HCT116 (cell line): ENCODE measurements around the gene OGG1. TPM values are rescaled to one million over a fixed set of nuclear protein-coding genes. Genes with fewer than 3 reads are reported as not detected.

Experiments used
- ATAC-seq: fragments of 200-7000 bp; cut with Tn5 transposase; 2 replicates; pipeline ENCODE4 v1.9.1; 2020; ENCODE audit warnings: mild to moderate bottlenecking, moderate library complexity
- BruUV-seq: library from RNA; stranded (reverse); fragments of 400-500 nt; replicated peaks from 2 replicates; lab custom pipeline; 2021; lab: Mats Ljungman, UMichigan
- CTCF ChIA-PET: fragments of 300-600 bp; sonication (Branson Sonifier 250); formaldehyde crosslinking; loops from one replicate; lab custom pipeline; 2021; ENCODE audit warnings: antibody characterized with exemption; lab: Charles Lee
- POLR2A ChIA-PET: fragments of 300-600, 350-600 bp; sonication (Branson Sonifier 250); formaldehyde crosslinking; loops from one replicate; lab custom pipeline; 2021; ENCODE audit warnings: antibody characterized with exemption; lab: Charles Lee
- RAD21 ChIA-PET, 2 experiments: fragments of 300-600 bp; sonication (Branson Sonifier 250); formaldehyde crosslinking; loops; one replicate each; lab custom pipeline; 2023; ENCODE audit warnings: low total read pairs in 2 of 2; ENCODE audit not compliant: uncharacterized antibody in 2 of 2, unreplicated experiment in 2 of 2, low non-redundant PET in 1 of 2; lab: Charles Lee
- DNase-seq: peaks from one replicate; pipeline ENCODE4 v3.0.0-alpha.2; 2010; ENCODE audit warnings: low read depth, low spot score
- H2AFZ ChIP-seq: fragments of 200-600 bp; shearing (Covaris generic), sonication (generic); 2 replicates; pipeline ENCODE4 v1.6.1; 2017; ENCODE audit warnings: low read depth, mixed run types, mixed read lengths, antibody characterized with exemption, low read length; ENCODE audit not compliant: poor library complexity, severe bottlenecking
- H3K27ac ChIP-seq: 2 replicates; pipeline ENCODE4 v1.5.1; 2012; ENCODE audit warnings: low read depth, low read length
- H3K27me3 ChIP-seq: fragments of 200-600 bp; sonication (generic); 2 replicates; pipeline ENCODE4 v1.6.1; 2016; ENCODE audit warnings: mixed run types, low read length, mixed read lengths; ENCODE audit not compliant: insufficient read depth
- H3K36me3 ChIP-seq, 2 experiments: fragments of 200-500 bp in 1 of 2; fragments of 200-600 bp in 1 of 2; sonication (Bioruptor generic) in 1 of 2; sonication (generic) in 1 of 2; 2 replicates each; pipeline versions ENCODE4 v1.5.1 to v1.6.1; 2014 to 2016; ENCODE audit warnings: low read length in 2 of 2, inconsistent platforms in 1 of 2, mixed read lengths in 1 of 2, mixed run types in 1 of 2; ENCODE audit not compliant: insufficient read depth in 2 of 2, control insufficient read depth in 1 of 2
- H3K4me1 ChIP-seq, 2 experiments: fragments of 200-600 bp in 1 of 2; sonication (generic) in 1 of 2; 2 replicates each; pipeline versions ENCODE4 v1.5.1 to v1.6.1; 2012 to 2017; ENCODE audit warnings: low read length in 2 of 2, inconsistent platforms in 1 of 2, mild to moderate bottlenecking in 1 of 2, mixed read lengths in 1 of 2, mixed run types in 1 of 2, moderate library complexity in 1 of 2; ENCODE audit not compliant: insufficient read depth in 2 of 2, control insufficient read depth in 1 of 2
- H3K4me2 ChIP-seq: fragments of 200-600 bp; sonication (generic); 2 replicates; pipeline ENCODE4 v1.6.1; 2017; ENCODE audit warnings: mixed run types, low read length, mixed read lengths
- H3K4me3 ChIP-seq, 2 experiments: fragments of 200-600 bp in 1 of 2; sonication (generic) in 1 of 2; replicated peaks in 1 of 2; 2 replicates each; pipeline ENCODE4 v1.5.1; 2011 to 2016; ENCODE audit warnings: low read length in 2 of 2, control low read depth in 1 of 2, low read depth in 1 of 2, mild to moderate bottlenecking in 1 of 2, mixed read lengths in 1 of 2, mixed run types in 1 of 2
- H3K79me2 ChIP-seq: fragments of 200-600 bp; sonication (generic); 2 replicates; pipeline ENCODE4 v1.6.1; 2017; ENCODE audit warnings: mild to moderate bottlenecking, mixed run types, low read length, moderate library complexity, mixed read lengths; ENCODE audit not compliant: insufficient read depth
- H3K9ac ChIP-seq: fragments of 200-600 bp; sonication (generic); 2 replicates; pipeline ENCODE4 v1.6.1; 2016; ENCODE audit warnings: low read length, mixed read lengths
- H3K9me2 ChIP-seq: fragments of 200-600 bp; sonication (generic), shearing (Covaris generic); 2 replicates; pipeline ENCODE4 v1.6.1; 2017; ENCODE audit warnings: mixed run types, mild to moderate bottlenecking, moderate library complexity; ENCODE audit not compliant: insufficient read depth
- H3K9me3 ChIP-seq, 2 experiments: fragments of 200-500 bp in 1 of 2; fragments of 200-600 bp in 1 of 2; sonication (Bioruptor generic) in 1 of 2; sonication (generic) in 1 of 2; 2 replicates each; pipeline ENCODE4 v1.6.1; 2014 to 2017; ENCODE audit warnings: low read length in 2 of 2, mixed read lengths in 2 of 2, inconsistent platforms in 1 of 2, low read depth in 1 of 2, mild to moderate bottlenecking in 1 of 2, mixed run types in 1 of 2, moderate library complexity in 1 of 2; ENCODE audit not compliant: control insufficient read depth in 1 of 2, insufficient read depth in 1 of 2
- H4K20me1 ChIP-seq: fragments of 200-600 bp; sonication (generic), shearing (Covaris generic); 2 replicates; pipeline ENCODE4 v1.6.1; 2017; ENCODE audit warnings: mixed run types, mild to moderate bottlenecking, moderate library complexity; ENCODE audit not compliant: insufficient read depth
- CBX3 ChIP-seq: IDR thresholded peaks from 2 replicates; pipeline ENCODE4 v1.6.1; 2012; ENCODE audit warnings: low read depth
- SP1 ChIP-seq: IDR thresholded peaks from 2 replicates; pipeline ENCODE4 v1.6.1; 2012; ENCODE audit warnings: low read depth
- SRF ChIP-seq: IDR thresholded peaks from 2 replicates; pipeline ENCODE4 v1.6.1; 2012; ENCODE audit warnings: low read depth
- TCF7L2 ChIP-seq: IDR thresholded peaks from 2 replicates; pipeline ENCODE4 v1.7.0; 2011; ENCODE audit warnings: borderline replicate concordance, inconsistent platforms; ENCODE audit not compliant: insufficient read depth, insufficient read length; ENCODE audit errors: extremely low read depth
- ZFX ChIP-seq: fragments of 450-650 bp; IDR thresholded peaks from 2 replicates; pipeline ENCODE4 v1.6.1; 2017
- intact Hi-C: fragments of 100-400 bp; cut with micrococcal nuclease; formaldehyde crosslinking; loops from 2 replicates; pipeline ENCODE4 v1.10.0; 2022
- total RNA-seq: library from RNA; stranded (reverse); gene quantifications from one replicate; pipeline ENCODE4 v1.2.1, GENCODE V29; 2021; ENCODE audit not compliant: unreplicated experiment
- TF ChIP-seq, protein P1 (sequence below): IDR thresholded peaks from 2 replicates; pipeline ENCODE4 v1.6.1; 2012
- TF ChIP-seq, protein P2 (sequence below): IDR thresholded peaks from 2 replicates; pipeline ENCODE4 v1.6.1; 2012; ENCODE audit warnings: low read depth

The OGG1 gene
- total RNA-seq, 1 experiment from 2014 or later, result 16.3 TPM

DNA sequence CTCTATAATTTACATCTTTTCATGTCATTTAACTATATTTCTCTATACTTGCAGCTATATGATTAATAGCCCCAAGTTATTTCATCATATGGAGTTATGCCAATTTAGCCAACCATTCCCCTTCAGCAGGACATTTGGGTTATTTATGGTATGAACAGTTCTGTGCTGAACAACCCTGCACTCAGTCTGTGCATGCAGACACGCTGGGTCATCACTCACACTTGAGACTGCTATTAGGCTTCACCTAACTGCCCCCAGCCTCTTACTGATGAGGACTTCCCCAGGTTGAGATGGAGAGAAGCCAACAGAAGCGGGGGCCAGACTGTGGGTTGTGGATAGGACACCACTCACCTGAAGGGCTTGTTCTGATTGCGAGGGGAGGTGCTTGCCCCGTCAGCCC lies 35.2 kb downstream of the OGG1 start:
- intact Hi-C loops, result no loop called here
- Histone ChIP-seq H3K9me3 (no peaks in the 10 kb centered on the region), H3K27ac (no peak overlapping the region), H3K79me2 (no peaks in the 10 kb centered on the region), H3K4me3 (no peak overlapping the region), H3K27me3 (no peaks in the 10 kb centered on the region), H3K4me1 (no peaks in the 10 kb centered on the region), H3K9me2 (no peaks in the 10 kb centered on the region), H3K4me2 (no peak overlapping the region), H3K9ac (no peak overlapping the region), H2AFZ (no peak overlapping the region), H4K20me1 (no peaks in the 10 kb centered on the region), H3K36me3 (peaks cover 15 to 25% of the 10 kb centered on the region in 2 experiments; a peak in 3 of 4 replicates)
- RAD21 ChIA-PET, result no interaction called here
- POLR2A ChIA-PET, result no interaction called here
- no TSS peak for BruUV-seq
- TF ChIP-seq CBX3, result no peak
- TF ChIP-seq, protein P1, sequence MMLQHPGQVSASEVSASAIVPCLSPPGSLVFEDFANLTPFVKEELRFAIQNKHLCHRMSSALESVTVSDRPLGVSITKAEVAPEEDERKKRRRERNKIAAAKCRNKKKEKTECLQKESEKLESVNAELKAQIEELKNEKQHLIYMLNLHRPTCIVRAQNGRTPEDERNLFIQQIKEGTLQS, result no peak
- TF ChIP-seq ZFX, result no peak
- TF ChIP-seq SRF, result no peak
- TF ChIP-seq, protein P2, sequence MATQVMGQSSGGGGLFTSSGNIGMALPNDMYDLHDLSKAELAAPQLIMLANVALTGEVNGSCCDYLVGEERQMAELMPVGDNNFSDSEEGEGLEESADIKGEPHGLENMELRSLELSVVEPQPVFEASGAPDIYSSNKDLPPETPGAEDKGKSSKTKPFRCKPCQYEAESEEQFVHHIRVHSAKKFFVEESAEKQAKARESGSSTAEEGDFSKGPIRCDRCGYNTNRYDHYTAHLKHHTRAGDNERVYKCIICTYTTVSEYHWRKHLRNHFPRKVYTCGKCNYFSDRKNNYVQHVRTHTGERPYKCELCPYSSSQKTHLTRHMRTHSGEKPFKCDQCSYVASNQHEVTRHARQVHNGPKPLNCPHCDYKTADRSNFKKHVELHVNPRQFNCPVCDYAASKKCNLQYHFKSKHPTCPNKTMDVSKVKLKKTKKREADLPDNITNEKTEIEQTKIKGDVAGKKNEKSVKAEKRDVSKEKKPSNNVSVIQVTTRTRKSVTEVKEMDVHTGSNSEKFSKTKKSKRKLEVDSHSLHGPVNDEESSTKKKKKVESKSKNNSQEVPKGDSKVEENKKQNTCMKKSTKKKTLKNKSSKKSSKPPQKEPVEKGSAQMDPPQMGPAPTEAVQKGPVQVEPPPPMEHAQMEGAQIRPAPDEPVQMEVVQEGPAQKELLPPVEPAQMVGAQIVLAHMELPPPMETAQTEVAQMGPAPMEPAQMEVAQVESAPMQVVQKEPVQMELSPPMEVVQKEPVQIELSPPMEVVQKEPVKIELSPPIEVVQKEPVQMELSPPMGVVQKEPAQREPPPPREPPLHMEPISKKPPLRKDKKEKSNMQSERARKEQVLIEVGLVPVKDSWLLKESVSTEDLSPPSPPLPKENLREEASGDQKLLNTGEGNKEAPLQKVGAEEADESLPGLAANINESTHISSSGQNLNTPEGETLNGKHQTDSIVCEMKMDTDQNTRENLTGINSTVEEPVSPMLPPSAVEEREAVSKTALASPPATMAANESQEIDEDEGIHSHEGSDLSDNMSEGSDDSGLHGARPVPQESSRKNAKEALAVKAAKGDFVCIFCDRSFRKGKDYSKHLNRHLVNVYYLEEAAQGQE, result no peak
- no peak for TF ChIP-seq TCF7L2
- TF ChIP-seq SP1, result no peak
- DNase-seq (no peak), ATAC-seq (no peak)
- CTCF ChIA-PET, result no interaction called here
